Measurements from ENCODE around the gene USP10. TPM values are rescaled to one million over a fixed set of nuclear protein-coding genes. Genes with fewer than 3 reads are reported as not detected.

Gene USP10
- total RNA-seq, 4 donors from 2014 or later: 23.6 to 56.8 (median 45.4) TPM

- WGBS, 2 donors (ENCODE audit: low coverage in 1 of 2): 70% methylated on average over 4 of the region's 4 CpGs
- DNase-seq: no peak
- intact Hi-C loops (cut with DNase I; ENCODE audit: low total_unique reads): no loop called here
- H3K4me1 ChIP-seq: peaks cover 0 to 5% (median 0%) of the 10 kb centered on the region in 4 donors
- in situ Hi-C loops (cut with MboI; ENCODE audit: low pct_ligation_motif_present in 1 of 4, low pct_unique_long_range_greater_than_20kb in 1 of 4, low sequenced_read_pairs in 3 of 4): no loop called here
- no peak for TF ChIP-seq POLR2A (IDR thresholded peaks at IDR 0.05)
- no peak for TF ChIP-seq EP300 (IDR thresholded peaks at IDR 0.05; ENCODE audit: low read depth)
- TF ChIP-seq CTCF (IDR thresholded peaks at IDR 0.05): no peak
- no peak for TF ChIP-seq POLR2AphosphoS5 (IDR thresholded peaks at IDR 0.05)
- peaks cover 0 to 29% (median 8%) of the 10 kb centered on the region in 4 donors for H3K36me3 ChIP-seq
- H3K27ac ChIP-seq: peak overlapping the region in 1 of 4 donors; percentile 2
- H3K4me3 ChIP-seq: no peak overlapping the region
- no peaks in the 10 kb centered on the region for H3K27me3 ChIP-seq
- H3K9me3 ChIP-seq: no peaks in the 10 kb centered on the region
Observed at GRCh38 chr16:84768061-84768807, 68.4 kb downstream of the USP10 start.

- no peak overlapping the region for H3K27ac ChIP-seq
- in situ Hi-C loops (cut with MboI; ENCODE audit: low pct_ligation_motif_present in 1 of 4, low pct_unique_long_range_greater_than_20kb in 1 of 4, low sequenced_read_pairs in 3 of 4): no loop called here
- no peaks in the 10 kb centered on the region for H3K9me3 ChIP-seq
- intact Hi-C loops (cut with DNase I; ENCODE audit: low total_unique reads): no loop called here
- WGBS, 2 donors (ENCODE audit: low coverage in 1 of 2): 94 to 100% methylated on average over 2 to 4 of the region's 4 CpGs
- no peaks in the 10 kb centered on the region for H3K27me3 ChIP-seq
- H3K4me3 ChIP-seq: no peak overlapping the region
- peaks cover 0 to 5% (median 0%) of the 10 kb centered on the region in 4 donors for H3K4me1 ChIP-seq
- no peak for DNase-seq
- no peak for TF ChIP-seq EP300 (IDR thresholded peaks at IDR 0.05; ENCODE audit: low read depth)
- no peak for TF ChIP-seq POLR2A (IDR thresholded peaks at IDR 0.05)
- no peak for TF ChIP-seq CTCF (IDR thresholded peaks at IDR 0.05)
- TF ChIP-seq POLR2AphosphoS5 (IDR thresholded peaks at IDR 0.05): no peak
- H3K36me3 ChIP-seq: peaks cover 0 to 34% (median 11%) of the 10 kb centered on the region in 4 donors
Observed at GRCh38 chr16:84768808-84769197, 69.0 kb downstream of the USP10 start.

- H3K4me1 ChIP-seq: peaks cover 0 to 5% (median 0%) of the 10 kb centered on the region in 4 donors
- peaks cover 0 to 36% (median 8%) of the 10 kb centered on the region in 4 donors for H3K36me3 ChIP-seq
- H3K4me3 ChIP-seq: no peak overlapping the region
- in situ Hi-C loops (cut with MboI; ENCODE audit: low pct_ligation_motif_present in 1 of 4, low pct_unique_long_range_greater_than_20kb in 1 of 4, low sequenced_read_pairs in 3 of 4) (no loop called here), intact Hi-C loops (cut with DNase I; ENCODE audit: low total_unique reads) (no loop called here)
- no peak for DNase-seq
- no peak overlapping the region for H3K27ac ChIP-seq
- WGBS, 2 donors (ENCODE audit: low coverage in 1 of 2): 94 to 100% methylated on average over 2 to 3 of the region's 3 CpGs
- TF ChIP-seq POLR2AphosphoS5 (IDR thresholded peaks at IDR 0.05) (no peak), POLR2A (IDR thresholded peaks at IDR 0.05) (no peak), CTCF (IDR thresholded peaks at IDR 0.05) (no peak), EP300 (IDR thresholded peaks at IDR 0.05; ENCODE audit: low read depth) (no peak)
- H3K27me3 ChIP-seq: no peaks in the 10 kb centered on the region
- H3K9me3 ChIP-seq: no peaks in the 10 kb centered on the region
Observed at GRCh38 chr16:84769416-84769815, 69.6 kb downstream of the USP10 start.

- H3K4me1 ChIP-seq: no peaks in the 10 kb centered on the region
- no peak overlapping the region for H3K4me3 ChIP-seq
- H3K27ac ChIP-seq: no peak overlapping the region
- H3K9me3 ChIP-seq: no peaks in the 10 kb centered on the region
- no peak for DNase-seq
- no peaks in the 10 kb centered on the region for H3K27me3 ChIP-seq
- H3K36me3 ChIP-seq: peaks cover 0 to 39% (median 12%) of the 10 kb centered on the region in 4 donors
- intact Hi-C loops (cut with DNase I; ENCODE audit: low total_unique reads): no loop called here
- TF ChIP-seq POLR2A (IDR thresholded peaks at IDR 0.05): no peak
- no peak for TF ChIP-seq CTCF (IDR thresholded peaks at IDR 0.05)
- no peak for TF ChIP-seq POLR2AphosphoS5 (IDR thresholded peaks at IDR 0.05)
- 95% methylated on average over 10 of the region's 10 CpGs; no CpG with 5 or more reads in 1 of the 2 donors for WGBS, 2 donors (ENCODE audit: low coverage in 1 of 2)
- in situ Hi-C loops (cut with MboI; ENCODE audit: low pct_ligation_motif_present in 1 of 4, low pct_unique_long_range_greater_than_20kb in 1 of 4, low sequenced_read_pairs in 3 of 4): no loop called here
Observed at GRCh38 chr16:84773312-84773711, 73.5 kb downstream of the USP10 start.

Data from transverse colon (tissue), 4 donors.